ENCODE measurements around the gene TMF1.

The TMF1 gene

DNA sequence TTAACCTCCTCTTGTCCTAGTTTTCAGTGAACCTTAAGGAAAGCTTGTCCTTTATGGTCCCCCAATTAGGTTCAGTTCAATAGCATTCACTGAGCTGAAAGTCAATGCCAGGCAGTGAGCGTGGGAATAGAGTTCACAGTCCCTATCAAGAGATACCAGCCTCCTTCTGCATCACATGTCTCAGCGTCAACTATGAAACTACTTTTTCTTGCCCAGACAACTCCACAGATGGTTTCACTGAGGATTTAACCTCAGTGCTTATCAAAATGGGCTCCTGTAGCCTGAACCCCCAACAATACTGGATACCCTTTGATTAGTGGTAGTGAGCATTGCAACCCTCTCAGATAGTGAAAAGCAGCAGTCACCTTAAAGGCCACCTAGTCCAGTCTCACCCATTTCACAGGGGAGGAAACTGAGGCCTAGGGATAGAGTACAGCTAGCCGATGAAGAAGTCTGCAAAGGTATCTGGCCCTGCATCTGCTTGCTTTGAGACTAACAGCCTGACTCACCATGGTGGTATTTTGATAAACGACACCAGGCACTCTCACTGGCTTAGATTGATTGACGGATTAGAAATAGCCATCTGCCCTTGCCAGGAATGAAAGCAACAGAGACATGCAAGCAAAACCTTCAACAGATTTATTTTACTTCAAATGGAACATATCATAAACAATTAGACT is 29.6 kb upstream of the TMF1 start:
- DNase-seq, result no peak

DNA sequence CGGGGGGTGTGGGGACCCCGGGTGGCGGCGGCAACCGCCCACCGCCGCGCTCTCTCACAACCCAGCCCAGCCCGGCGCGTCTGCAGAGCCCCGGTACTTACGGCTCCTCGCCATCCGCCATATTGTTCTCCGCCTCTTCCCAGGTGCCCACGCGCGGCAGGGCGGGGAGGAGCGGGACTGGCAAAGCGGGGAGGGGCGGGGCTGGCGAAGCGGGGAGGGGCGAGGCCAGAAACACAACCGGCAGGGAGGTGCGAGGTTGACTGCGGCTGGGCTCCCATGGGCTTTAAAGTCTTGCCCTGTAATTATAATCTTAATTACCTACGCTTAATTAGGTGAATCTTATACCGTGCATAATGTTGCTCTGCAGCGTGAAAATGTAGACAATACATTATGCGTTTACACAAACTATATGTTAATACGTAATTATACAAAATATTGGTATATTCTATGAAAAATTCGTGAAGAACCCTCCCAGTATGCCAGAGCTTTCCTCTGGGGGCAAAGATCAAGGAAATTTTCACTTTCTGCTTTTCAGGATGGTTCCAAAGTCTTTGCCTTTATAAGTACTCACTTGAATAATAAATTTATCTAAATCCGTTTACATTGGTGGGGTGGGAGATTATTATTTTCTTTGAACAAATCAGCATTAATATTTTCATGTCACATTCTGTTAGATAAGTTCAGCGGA is 28.2 kb upstream of the TMF1 start, which contains the start of gene UBA3:
UBA3 (minus strand) TSS at position 133 of the 688 bp plus-strand sequence; CDS start at position 121, 12 bp downstream.
- DNase-seq, result peak; percentile 90 to 92

DNA sequence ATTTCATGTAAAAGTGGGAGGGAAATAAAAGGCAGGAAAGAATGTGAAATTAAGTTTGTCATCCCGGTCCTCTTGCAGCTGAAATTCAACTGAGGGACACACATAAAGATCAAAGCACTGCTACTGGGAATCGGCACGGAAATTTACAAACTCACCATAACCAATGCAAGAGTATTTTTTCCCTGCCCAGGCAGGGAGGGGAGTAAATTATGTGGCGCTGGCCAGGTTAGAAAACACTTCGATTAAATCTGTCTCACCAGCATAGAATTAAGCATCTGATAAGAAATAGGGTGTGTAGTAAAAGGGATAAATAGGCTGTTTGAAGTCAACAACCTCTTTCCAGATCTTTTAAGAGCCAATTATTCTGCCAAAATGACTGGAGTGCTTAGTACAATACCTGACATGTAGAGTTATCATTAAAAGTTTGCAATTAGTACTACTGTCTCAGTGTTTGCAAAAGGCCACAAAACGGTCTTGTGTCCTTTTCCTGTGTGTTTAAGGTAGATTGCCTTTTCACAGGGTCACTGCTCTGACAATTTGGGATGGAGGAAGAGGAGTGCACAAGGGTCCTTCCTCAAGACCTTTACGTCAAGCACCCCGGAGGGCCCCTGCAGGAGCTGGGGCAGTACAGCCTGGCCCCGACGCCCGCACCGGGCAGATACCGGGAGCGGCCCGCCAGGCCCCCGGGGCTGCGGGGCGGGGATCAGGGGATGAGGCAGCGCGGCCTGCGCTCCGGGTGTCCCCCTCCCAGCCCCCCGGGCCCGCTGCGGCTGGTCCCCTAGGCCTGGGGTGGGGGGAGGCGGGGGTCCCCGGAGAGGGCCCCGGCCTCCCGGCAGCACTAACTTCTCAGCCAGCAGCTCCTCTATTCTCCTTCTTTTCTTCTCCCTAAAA is 27.4 kb upstream of the TMF1 start:
- no peak for DNase-seq

DNA sequence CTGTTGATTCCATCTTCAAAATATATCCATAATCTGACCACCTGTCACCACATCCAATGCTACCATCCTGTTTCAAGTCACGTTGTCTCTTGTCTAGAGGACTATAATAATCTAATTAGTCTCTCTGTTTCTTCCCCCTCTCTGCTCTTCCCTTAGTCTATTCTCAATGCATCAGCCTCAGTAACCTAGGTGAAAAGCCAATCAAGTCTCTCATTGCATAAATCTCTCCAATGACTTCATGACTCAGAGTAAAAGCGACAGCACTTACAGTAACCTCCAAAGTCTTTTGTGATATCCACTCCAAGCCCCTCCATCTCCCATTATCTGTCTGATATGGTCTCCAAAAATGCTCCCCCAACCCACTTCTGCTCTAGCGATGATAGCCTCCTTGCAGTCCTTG is 20.8 kb upstream of the TMF1 start:
- no peak for DNase-seq

GRCh38 chr3:69066121-69066520 is 14.0 kb upstream of the TMF1 start:
- no peak for DNase-seq

- DNase-seq, result peak in 1 of 2 donors; percentile 52
Measured at GRCh38 chr3:69065318-69065964, 13.3 kb upstream of the TMF1 start.

DNA sequence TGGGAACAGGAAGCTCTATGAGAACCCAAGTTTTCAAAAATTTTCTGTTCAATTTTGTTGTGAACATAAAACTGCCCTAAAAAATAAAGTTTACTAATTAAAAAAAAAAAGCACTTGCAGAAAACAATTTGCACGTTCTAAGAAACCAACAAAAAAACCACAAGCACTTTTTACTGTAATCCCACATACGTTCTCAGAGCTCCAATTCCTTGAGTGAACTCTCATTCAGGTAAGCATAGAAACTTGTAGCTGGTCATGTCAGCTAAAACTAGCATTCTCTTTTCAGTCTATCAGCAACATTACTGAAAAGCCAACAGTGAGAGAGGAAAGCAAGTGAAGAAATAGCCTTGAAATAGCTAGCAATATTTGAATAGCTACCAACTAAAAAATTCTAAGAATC is 11.5 kb upstream of the TMF1 start:
- DNase-seq, result peak in 1 of 2 donors; percentile 38

DNA sequence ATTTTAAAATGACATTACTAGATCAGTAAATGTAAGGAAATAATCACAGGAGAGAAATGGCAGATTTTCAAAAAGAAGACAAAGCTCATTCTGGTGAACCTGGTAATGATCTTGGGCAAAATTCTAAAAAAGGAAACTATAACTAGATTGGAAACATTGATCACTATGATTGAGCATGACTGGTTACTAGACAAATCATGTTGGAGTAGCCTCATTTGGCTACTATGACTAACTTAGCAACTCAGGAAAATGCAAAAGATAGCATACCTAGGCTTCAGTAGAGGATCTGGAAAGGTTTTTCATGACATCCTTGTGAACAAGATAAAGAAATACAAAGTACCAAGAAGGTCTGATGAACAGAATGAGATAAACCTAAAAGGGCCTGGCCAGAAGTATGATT is 7.6 kb upstream of the TMF1 start:
- DNase-seq, result no peak

DNA sequence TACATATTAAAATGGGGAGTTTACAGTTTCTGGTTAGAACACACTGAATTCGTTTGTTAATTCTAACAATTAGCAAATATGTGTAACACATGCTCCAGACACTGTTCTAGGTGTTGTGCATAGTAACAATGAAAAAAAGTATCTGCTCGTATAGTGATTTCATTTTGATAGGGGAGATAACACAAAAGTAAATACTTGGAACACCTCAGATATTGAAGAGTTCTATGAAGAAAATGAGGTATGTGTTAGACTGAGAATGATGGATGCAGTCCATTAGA is 6.8 kb upstream of the TMF1 start:
- no peak for DNase-seq

DNA sequence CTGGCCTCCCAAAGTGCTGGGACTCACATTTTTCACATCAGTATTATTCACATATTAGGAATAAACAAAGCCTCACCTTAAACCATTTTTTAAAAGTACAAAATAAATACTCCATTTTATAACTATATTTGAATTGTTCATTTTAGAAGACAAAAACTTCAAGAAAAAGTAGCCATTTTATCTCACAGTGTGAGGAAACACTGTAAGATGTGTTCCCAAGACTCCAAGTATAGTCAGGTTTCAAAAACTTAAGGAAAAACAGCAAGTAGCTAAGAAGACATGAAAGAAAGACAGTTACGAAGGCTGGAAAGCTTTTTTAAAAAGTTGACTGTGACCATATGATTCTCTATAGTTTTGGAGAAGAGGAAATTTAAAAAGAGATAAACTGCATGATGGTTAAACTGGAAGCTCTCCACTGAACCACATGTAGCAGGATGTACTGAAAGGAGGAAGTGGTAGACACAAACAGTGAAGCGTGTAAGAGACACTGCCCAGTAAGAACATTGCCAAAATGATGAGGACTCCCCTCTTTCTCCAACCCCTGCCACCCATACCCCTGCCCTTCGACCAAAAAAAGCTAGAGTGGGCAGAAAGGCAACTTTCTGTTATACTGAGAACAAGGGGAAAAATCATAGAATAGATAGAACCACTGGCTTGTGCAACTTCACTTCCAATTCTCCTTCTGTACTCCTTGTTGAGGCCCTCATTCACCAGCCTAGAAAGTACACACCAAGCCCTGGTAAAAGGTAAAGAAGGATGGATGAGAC is 6.2 kb upstream of the TMF1 start:
- DNase-seq, result peak in 1 of 2 donors; percentile 58

- DNase-seq, result no peak
Measured at GRCh38 chr3:69052472-69052898, 352 bp upstream of the TMF1 start.

DNA sequence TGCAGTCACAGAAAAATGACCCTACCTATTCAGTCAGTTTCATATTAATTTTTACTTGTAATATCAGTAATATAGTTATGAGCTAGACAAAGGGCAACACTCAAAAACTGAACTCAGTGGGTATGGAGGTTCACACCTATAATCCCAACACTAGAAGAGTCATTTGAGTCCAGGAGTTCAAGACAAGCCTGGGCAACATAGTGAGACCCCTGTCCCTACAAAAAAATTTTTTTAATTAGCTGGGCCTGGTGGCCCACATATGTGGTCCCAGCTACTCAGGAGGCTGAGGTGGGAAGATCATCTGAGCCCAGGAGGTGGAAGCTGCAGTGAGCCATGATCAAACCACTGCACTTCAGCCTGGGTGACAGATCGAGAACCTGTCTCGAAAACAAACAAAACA is 3.1 kb downstream of the TMF1 start:
- DNase-seq, result no peak

- DNase-seq, result no peak
Measured at GRCh38 chr3:69044608-69045007, 7.5 kb downstream of the TMF1 start.

GRCh38 chr3:69033470-69033869 is 18.7 kb downstream of the TMF1 start:
- no peak for DNase-seq

DNA sequence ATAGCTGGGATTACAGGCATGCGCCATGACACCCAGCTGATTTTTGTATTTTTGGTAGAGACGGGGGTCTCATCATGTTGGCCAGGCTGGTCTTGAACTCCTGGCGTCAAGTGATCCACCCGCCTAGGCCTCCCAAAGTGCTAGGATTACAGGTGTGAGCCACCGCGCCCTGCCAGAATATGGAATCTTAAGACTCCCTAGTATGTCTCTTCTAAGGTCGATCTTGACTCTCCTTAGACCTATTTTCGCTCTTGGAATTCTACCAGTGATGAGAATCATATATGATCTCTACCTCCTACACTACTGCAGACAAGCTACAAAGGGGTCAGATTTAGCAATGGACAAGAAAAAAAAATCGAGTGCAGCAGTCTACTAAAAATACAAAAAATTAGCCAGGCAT is 19.4 kb downstream of the TMF1 start:
- DNase-seq, result no peak

- no peak for DNase-seq
Measured at GRCh38 chr3:69032142-69032541, 20.0 kb downstream of the TMF1 start.

- no peak for DNase-seq
Measured at GRCh38 chr3:69031635-69032034, 20.5 kb downstream of the TMF1 start.

GRCh38 chr3:69020857-69021256 is 31.3 kb downstream of the TMF1 start:
- no peak for DNase-seq

DNA sequence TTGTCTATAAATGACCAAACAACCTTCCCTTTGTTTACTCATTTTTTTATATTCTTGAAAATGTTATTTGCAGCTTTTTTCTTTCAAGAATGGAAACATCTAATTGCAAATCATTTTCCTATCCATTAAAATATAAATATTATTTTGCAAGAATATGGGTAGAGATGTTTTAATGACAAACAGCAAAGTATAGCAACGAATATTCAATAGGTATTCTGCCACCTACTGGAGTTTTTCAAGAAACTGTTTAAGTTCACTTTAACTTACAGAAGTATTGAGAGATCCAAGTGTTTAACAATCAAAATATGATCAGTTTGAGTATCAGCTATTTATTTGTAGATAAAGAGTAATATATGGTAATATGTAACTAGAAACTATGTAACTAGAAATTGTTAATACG is 31.7 kb downstream of the TMF1 start:
- peak in 1 of 2 donors; percentile 27 for DNase-seq

DNA sequence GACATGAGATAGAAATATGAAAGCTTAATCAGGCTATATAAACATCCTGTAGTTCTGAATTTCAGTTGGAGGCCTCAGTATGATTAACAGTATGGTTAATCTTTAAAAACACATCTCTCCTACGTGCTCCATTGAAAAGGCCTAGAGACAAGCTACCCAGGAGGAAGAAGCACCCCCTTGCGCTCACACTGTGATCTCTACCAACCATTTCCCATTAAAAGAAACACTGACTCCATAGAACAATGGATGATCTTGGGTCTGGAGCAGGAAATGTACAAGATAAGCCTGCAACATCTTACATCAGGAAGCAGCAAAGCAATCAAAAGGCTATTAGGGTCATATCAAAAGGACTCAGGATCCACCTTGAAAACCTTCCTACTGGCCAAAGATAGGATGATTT is 35.2 kb downstream of the TMF1 start:
- DNase-seq, result no peak

GRCh38 chr3:69016102-69016501 is 36.0 kb downstream of the TMF1 start:
- DNase-seq, result no peak

GRCh38 chr3:69014022-69014580 is 38.0 kb downstream of the TMF1 start:
- no peak for DNase-seq

Data from CD4-positive, alpha-beta T cell treated with Interleukin-4 for 1 hour (primary cell).